Effector memory CD4-positive, alpha-beta T cell (primary cell): ENCODE results near the gene CTAG1B.
"Not testable (repeated sequence)": the region's sequence is repeated elsewhere in the genome, so short reads cannot be mapped to it uniquely, and the experiment has no call there.

ENCODE experiments used
- DNase-seq, 3 donors: peaks; one replicate each; pipeline ENCODE4 v3.0.0-alpha.2; 2020
- H3K27ac ChIP-seq: 2 replicates; pipeline ENCODE4 v1.7.0; 2013; ENCODE audit warnings: mild to moderate bottlenecking, low read length, moderate library complexity; ENCODE audit not compliant: insufficient read depth, poor library complexity, severe bottlenecking
- H3K27me3 ChIP-seq: replicated peaks from 2 replicates; pipeline ENCODE4 v1.7.0; 2013; ENCODE audit warnings: mild to moderate bottlenecking, low read length; ENCODE audit not compliant: insufficient read depth, control insufficient read depth, poor library complexity, severe bottlenecking
- H3K36me3 ChIP-seq: 2 replicates; pipeline ENCODE4 v1.7.0; 2013; ENCODE audit warnings: mild to moderate bottlenecking, low read length, moderate library complexity; ENCODE audit not compliant: control insufficient read depth, insufficient read depth
- H3K4me1 ChIP-seq: 2 replicates; pipeline ENCODE4 v1.7.0; 2013; ENCODE audit warnings: low read length, mild to moderate bottlenecking; ENCODE audit not compliant: control insufficient read depth, insufficient read depth, poor library complexity, severe bottlenecking
- H3K4me3 ChIP-seq: 2 replicates; pipeline ENCODE4 v1.7.0; 2013; ENCODE audit warnings: low read length, low read depth, mild to moderate bottlenecking; ENCODE audit not compliant: insufficient read depth, poor library complexity, severe bottlenecking
- H3K9me3 ChIP-seq: 2 replicates; pipeline ENCODE4 v1.7.0; 2013; ENCODE audit warnings: mild to moderate bottlenecking, low read length, moderate library complexity; ENCODE audit not compliant: control insufficient read depth

The CTAG1B gene

GRCh38 chrX:154594491-154594890 lies 24.6 kb downstream of the CTAG1B start:
- H3K27ac ChIP-seq, result no peak overlapping the region
- no peaks in the 10 kb centered on the region for H3K4me1 ChIP-seq
- H3K27me3 ChIP-seq, result no peaks in the 10 kb centered on the region
- DNase-seq, result no peak
- H3K9me3 ChIP-seq, result no peaks in the 10 kb centered on the region
- H3K36me3 ChIP-seq, result no peaks in the 10 kb centered on the region
- no peak overlapping the region for H3K4me3 ChIP-seq

- no peak overlapping the region for H3K27ac ChIP-seq
Measured at GRCh38 chrX:154593201-154593600, 25.9 kb downstream of the CTAG1B start.

GRCh38 chrX:154592505-154592904 lies 26.6 kb downstream of the CTAG1B start:
- Histone ChIP-seq H3K9me3 (no peaks in the 10 kb centered on the region), H3K4me1 (no peaks in the 10 kb centered on the region), H3K27me3 (no peaks in the 10 kb centered on the region), H3K4me3 (no peak overlapping the region), H3K27ac (no peak overlapping the region), H3K36me3 (no peaks in the 10 kb centered on the region)
- DNase-seq, result no peak

More at GRCh38 chrX:154593201-154593600, 25.9 kb downstream of the CTAG1B start:
- no peaks in the 10 kb centered on the region for H3K9me3 ChIP-seq
- no peak for DNase-seq
- H3K36me3 ChIP-seq, result no peaks in the 10 kb centered on the region
- no peak overlapping the region for H3K4me3 ChIP-seq
- H3K27me3 ChIP-seq, result no peaks in the 10 kb centered on the region
- H3K4me1 ChIP-seq, result no peaks in the 10 kb centered on the region

- H3K27me3 ChIP-seq, H3K9me3 ChIP-seq, H3K4me1 ChIP-seq, DNase-seq, H3K4me3 ChIP-seq, H3K27ac ChIP-seq, H3K36me3 ChIP-seq: not testable (repeated sequence)
Measured at GRCh38 chrX:154590415-154590814, 28.7 kb downstream of the CTAG1B start.

GRCh38 chrX:154584585-154585183 lies 34.4 kb downstream of the CTAG1B start, which contains the start of gene CTAG1A:
TSS of gene CTAG1A (plus strand) at chrX:154585133. CDS start at chrX:154585207, 74 bp downstream.
- H3K27ac ChIP-seq, H3K4me3 ChIP-seq, H3K36me3 ChIP-seq, H3K4me1 ChIP-seq, H3K27me3 ChIP-seq, H3K9me3 ChIP-seq, DNase-seq: not testable (repeated sequence)

- not testable (repeated sequence) for H3K4me3 ChIP-seq, DNase-seq, H3K9me3 ChIP-seq, H3K27ac ChIP-seq, H3K4me1 ChIP-seq, H3K36me3 ChIP-seq, H3K27me3 ChIP-seq
Measured at GRCh38 chrX:154582994-154583393, 36.1 kb downstream of the CTAG1B start.

GRCh38 chrX:154575076-154575475 lies 44.0 kb downstream of the CTAG1B start:
- H3K9me3 ChIP-seq, DNase-seq, H3K4me1 ChIP-seq, H3K27me3 ChIP-seq, H3K36me3 ChIP-seq, H3K27ac ChIP-seq, H3K4me3 ChIP-seq: not testable (repeated sequence)

GRCh38 chrX:154573061-154573460 lies 46.0 kb downstream of the CTAG1B start:
- H3K36me3 ChIP-seq, H3K27me3 ChIP-seq, H3K4me3 ChIP-seq, DNase-seq, H3K27ac ChIP-seq, H3K4me1 ChIP-seq, H3K9me3 ChIP-seq: not testable (repeated sequence)

- not testable (repeated sequence) for H3K4me3 ChIP-seq, DNase-seq, H3K36me3 ChIP-seq, H3K4me1 ChIP-seq, H3K27ac ChIP-seq, H3K27me3 ChIP-seq, H3K9me3 ChIP-seq
Measured at GRCh38 chrX:154570361-154570760, 48.7 kb downstream of the CTAG1B start.
